ENCODE results near the gene MMP8. TPM values are rescaled to one million over a fixed set of nuclear protein-coding genes. Genes with fewer than 3 reads are reported as not detected.

Gene MMP8
- polyA plus RNA-seq, 1 experiment: not detected

Other genes starting within 250 kb of the MMP8 start
- gene MMP7, start 194.2 kb downstream of the MMP8 start, polyA plus RNA-seq (2011; rRNA removed): not detected in 2 replicates
- gene MMP20, start 99.6 kb downstream of the MMP8 start, polyA plus RNA-seq (2011; rRNA removed): not detected in 2 replicates
- not detected in 2 replicates for gene MMP27, start 19.2 kb downstream of the MMP8 start, polyA plus RNA-seq (2011; rRNA removed)
- gene MMP10, start 55.7 kb upstream of the MMP8 start, polyA plus RNA-seq (2011; rRNA removed): 0.16 and 0.29 TPM in 2 replicates
- 233 and 349 TPM in 2 replicates for gene MMP1, start 73.2 kb upstream of the MMP8 start, polyA plus RNA-seq (2011; rRNA removed)
- 59.4 and 121 TPM in 2 replicates for gene MMP3, start 118.7 kb upstream of the MMP8 start, polyA plus RNA-seq (2011; rRNA removed)
- gene MMP12, start 150.0 kb upstream of the MMP8 start, polyA plus RNA-seq (2011; rRNA removed): 0.12 and 0.38 TPM in 2 replicates
- 0.06 TPM in 1 of 2 replicates, not detected in the other for gene MMP13, start 230.8 kb upstream of the MMP8 start, polyA plus RNA-seq (2011; rRNA removed)

Data from BJ (cell line).